Measurements from ENCODE around the gene ARHGEF17.

DNA sequence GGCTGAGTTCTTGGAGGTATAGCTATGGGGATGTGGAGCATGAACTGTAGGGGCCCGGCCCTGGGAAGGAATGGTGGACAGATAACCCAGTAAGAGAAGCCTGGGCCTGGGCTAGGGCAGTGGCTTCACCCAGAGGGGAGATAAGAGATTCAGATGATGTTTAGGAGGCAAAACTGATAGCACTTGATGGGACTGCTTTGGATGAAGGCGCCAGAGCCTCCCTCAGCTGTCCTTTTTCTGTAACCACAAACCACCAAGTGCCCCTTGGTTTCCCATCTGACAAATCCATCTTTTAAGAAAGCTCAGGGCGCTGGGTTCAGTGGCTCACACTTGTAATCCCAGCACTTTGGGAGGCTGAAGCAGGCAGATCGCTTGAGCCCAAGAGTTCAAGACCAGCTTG lies 91.6 kb downstream of the ARHGEF17 start:
- TF ChIP-seq POLR2AphosphoS5 (IDR thresholded peaks at IDR 0.05) = no peak
- TF ChIP-seq, protein P1, sequence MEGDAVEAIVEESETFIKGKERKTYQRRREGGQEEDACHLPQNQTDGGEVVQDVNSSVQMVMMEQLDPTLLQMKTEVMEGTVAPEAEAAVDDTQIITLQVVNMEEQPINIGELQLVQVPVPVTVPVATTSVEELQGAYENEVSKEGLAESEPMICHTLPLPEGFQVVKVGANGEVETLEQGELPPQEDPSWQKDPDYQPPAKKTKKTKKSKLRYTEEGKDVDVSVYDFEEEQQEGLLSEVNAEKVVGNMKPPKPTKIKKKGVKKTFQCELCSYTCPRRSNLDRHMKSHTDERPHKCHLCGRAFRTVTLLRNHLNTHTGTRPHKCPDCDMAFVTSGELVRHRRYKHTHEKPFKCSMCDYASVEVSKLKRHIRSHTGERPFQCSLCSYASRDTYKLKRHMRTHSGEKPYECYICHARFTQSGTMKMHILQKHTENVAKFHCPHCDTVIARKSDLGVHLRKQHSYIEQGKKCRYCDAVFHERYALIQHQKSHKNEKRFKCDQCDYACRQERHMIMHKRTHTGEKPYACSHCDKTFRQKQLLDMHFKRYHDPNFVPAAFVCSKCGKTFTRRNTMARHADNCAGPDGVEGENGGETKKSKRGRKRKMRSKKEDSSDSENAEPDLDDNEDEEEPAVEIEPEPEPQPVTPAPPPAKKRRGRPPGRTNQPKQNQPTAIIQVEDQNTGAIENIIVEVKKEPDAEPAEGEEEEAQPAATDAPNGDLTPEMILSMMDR (IDR thresholded peaks at IDR 0.05) = no peak
- TF ChIP-seq POLR2A (IDR thresholded peaks at IDR 0.05) = no peak

Data from stomach (tissue), 4 donors.